GM13976 (cell line): ENCODE measurements around the gene POU3F2.
A peak's percentile ranks its signal among the peaks of the same experiment; 100 is the strongest.

Experiments
- DNase-seq: peaks from one replicate; pipeline ENCODE4 v3.0.0; 2012; ENCODE audit warnings: low spot score
- in situ Hi-C: fragments of 300-500 bp; cut with MboI; formaldehyde crosslinking; loops from one replicate; pipeline ENCODE4 v1.12.0; 2022; ENCODE audit warnings: low sequenced_read_pairs, mixed read lengths, inconsistent platforms; ENCODE audit not compliant: unreplicated experiment
- TF ChIP-seq, protein P1 (sequence below): IDR thresholded peaks from 2 replicates; pipeline ENCODE4 v1.5.1; 2012; ENCODE audit warnings: borderline replicate concordance, mild to moderate bottlenecking; ENCODE audit not compliant: insufficient read depth; ENCODE audit errors: extremely low read depth, missing control alignments, control extremely low read depth

The POU3F2 gene

DNA sequence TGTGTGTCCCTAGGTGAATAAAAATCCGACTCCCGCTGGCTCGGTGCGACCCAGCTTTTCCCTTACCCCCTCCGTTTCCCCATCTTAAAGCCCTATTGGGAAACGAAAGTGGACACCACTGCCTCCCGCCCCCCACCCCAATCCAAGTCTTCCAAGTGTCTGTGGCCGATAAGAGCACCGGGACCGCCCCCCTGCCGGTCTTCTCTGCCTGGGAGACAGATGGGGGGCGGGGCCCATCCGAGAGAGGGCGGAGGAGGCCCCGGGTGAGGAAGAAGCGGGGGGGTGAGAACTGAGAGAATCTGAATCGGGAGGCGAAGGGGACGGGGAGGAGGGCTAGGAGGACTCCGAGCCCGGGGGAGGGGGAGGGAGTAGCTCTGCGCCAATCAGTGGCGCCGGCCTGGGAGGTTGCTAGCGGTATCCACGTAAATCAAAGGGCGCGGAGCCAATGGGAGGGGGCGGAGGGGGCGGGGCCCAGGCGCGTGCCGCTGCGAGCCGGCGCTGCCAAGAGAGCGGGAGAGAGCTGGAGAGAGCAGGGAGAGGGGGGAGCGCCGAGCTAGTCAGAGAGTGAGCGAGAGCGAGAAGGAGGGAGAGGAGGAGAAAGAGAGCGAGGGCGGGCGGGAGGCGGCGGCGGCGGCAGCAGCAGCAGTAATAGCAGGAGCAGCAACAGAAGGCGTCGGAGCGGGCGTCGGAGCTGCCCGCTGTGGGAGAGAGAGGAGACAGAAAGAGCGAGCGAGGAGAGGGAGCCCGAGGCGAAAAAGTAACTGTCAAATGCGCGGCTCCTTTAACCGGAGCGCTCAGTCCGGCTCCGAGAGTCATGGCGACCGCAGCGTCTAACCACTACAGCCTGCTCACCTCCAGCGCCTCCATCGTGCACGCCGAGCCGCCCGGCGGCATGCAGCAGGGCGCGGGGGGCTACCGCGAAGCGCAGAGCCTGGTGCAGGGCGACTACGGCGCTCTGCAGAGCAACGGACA lies at the start of gene POU3F2:
TSS of gene POU3F2 (plus strand) at position 515 of the 972 bp plus-strand sequence. CDS start at position 815, 300 bp downstream.
- TF ChIP-seq, protein P1, sequence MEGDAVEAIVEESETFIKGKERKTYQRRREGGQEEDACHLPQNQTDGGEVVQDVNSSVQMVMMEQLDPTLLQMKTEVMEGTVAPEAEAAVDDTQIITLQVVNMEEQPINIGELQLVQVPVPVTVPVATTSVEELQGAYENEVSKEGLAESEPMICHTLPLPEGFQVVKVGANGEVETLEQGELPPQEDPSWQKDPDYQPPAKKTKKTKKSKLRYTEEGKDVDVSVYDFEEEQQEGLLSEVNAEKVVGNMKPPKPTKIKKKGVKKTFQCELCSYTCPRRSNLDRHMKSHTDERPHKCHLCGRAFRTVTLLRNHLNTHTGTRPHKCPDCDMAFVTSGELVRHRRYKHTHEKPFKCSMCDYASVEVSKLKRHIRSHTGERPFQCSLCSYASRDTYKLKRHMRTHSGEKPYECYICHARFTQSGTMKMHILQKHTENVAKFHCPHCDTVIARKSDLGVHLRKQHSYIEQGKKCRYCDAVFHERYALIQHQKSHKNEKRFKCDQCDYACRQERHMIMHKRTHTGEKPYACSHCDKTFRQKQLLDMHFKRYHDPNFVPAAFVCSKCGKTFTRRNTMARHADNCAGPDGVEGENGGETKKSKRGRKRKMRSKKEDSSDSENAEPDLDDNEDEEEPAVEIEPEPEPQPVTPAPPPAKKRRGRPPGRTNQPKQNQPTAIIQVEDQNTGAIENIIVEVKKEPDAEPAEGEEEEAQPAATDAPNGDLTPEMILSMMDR, result no peak
- peak; percentile 89 for DNase-seq
- in situ Hi-C loops, result loop anchor here (25.0 kb wide), 2 partner anchors 278 to 1322 kb away; no protein-coding TSS in a partner anchor

DNA sequence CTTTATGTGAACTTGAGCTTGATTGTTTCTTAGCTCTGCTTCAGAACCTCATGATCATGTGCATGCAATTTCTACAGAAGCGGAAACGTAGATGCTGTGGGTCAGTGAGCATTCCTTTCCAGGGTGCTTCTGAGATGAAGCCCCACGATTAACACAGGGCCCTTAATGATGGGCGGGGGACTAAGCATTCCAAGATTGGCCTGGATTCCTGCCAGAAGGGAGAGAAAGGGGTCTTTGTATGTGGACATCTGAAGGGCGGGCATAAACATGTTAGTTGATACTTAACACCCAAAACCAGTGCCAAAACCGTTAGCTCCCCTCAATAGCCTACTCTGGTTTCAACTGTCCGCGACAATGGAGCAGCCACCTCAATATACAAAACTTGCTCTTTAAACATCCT lies 46.9 kb upstream of the POU3F2 start:
- in situ Hi-C loops, result no loop called here

DNA sequence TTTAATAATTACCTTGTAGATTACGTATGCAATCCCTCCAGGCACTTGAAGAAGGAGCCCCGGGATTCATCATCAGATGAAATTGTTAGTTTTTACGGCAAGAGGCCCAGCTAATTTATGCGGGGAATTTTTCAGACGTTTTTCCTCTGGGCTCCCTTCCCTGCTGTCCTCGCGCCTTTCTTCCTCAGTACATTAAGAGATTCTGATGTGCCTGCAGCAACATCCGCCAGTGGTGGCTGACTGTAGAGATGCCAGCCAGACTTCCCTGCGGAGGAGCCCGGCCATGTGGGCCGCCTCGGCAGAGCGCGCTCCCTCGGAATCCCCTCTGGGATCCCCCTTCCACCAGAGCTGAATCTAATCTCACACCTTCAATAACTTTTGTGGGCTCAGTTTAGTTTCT lies 46.4 kb upstream of the POU3F2 start:
- TF ChIP-seq, protein P1, result no peak
- DNase-seq, result no peak
- in situ Hi-C loops, result no loop called here

More for the DNA sequence above, 46.9 kb upstream of the POU3F2 start:
- TF ChIP-seq, protein P1, result no peak
- DNase-seq, result no peak

DNA sequence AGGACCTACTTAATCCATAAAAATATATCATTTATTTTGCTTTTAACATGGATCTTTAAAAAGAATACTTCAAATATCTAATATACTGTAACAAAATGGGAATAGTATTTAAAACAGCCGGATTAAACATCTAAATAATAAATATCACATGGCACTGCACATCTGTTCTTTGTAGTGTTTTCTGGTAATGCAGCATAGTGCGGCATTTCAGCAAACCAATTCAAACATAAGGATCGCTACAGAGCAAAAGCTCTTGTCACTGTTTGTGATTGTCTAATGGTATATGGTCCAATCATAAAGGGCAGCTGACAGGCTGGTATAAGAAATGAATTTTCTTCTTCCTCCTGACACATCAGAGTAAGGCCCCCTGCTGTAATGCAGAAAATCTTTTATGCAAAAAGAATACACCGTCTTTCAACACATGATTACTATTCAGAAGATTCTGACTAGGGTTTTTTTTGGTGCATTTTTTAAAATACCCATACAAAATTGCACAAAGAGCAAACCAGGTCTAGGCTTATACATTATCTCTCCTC lies 40.0 kb upstream of the POU3F2 start:
- in situ Hi-C loops, result no loop called here
- TF ChIP-seq, protein P1, result no peak
- DNase-seq, result no peak

DNA sequence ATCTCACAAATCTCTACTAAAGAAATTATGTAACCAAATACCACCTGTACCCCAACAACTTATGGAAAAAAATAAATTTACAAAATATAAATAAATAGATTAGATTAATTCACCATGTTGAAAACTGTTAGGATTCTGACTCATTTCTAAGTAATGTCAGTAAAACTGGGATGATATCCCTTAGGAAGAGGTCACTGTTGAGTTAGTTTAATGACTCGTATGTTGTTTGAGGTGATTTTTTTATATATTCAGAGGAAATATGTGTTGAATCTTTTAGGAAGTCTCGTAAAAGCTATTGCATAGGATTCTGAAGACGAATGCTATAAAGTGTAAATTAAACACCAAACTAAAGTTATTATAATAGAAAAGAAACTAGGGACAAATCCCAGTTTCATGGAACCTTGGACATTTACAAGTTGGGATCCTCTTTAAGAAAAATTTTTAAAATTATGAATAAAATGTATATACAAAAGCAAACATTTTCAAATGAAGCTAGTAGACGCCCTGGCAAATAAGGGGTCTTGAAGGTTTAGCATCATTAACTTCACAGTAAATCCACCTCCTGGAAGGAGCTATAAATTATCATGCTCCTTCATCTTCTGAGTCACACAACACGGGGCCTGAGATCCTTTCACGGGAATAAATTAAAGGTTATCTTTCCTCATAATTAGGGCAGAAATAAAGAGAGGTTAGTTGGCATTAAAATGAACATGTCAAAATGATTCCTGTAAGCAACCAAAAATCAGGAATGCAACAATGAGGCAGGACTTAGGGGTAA lies 37.0 kb upstream of the POU3F2 start:
- DNase-seq, result no peak
- TF ChIP-seq, protein P1, result no peak
- in situ Hi-C loops, result no loop called here

DNA sequence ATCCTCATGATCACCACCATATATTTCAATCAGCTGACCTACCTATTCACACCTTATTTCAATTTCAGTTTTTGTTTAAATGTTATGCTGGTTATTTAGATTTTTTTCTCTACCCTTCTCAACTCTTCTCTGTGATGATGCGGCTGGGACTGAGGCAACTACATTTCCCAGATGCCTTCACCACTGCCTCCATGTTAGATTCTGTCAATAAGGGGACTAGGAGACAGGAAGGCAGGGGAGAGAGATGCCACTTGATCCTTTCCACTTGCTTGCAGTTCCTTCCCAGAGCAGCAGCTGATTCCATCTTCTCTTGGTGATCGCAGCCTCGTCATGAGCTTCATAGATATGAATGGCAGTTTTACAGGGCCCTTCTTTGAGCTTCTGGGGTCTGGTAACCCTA lies 33.5 kb upstream of the POU3F2 start:
- in situ Hi-C loops, result no loop called here
- no peak for DNase-seq
- TF ChIP-seq, protein P1, result no peak
